Immature natural killer cell (primary cell): ENCODE results near the gene SLAMF8. TPM values are rescaled to one million over a fixed set of nuclear protein-coding genes. Genes with fewer than 3 reads are reported as not detected.

Experiments used
- DNase-seq, 3 donors: peaks; one replicate each; pipeline ENCODE4 v3.0.0; 2022; ENCODE audit warnings: mixed read lengths in 1 of 3
- H3K27ac Mint-ChIP-seq, 6 donors: one replicate each; pipeline ENCODE4 v1.8.0; 2020; ENCODE audit warnings: mixed read lengths in 6 of 6, mild to moderate bottlenecking in 5 of 6, inconsistent platforms in 4 of 6, moderate library complexity in 3 of 6
- H3K27me3 Mint-ChIP-seq, 3 donors: one replicate each; pipeline ENCODE4 v1.8.0; 2020 to 2021; ENCODE audit warnings: low read depth in 3 of 3, mild to moderate bottlenecking in 3 of 3, mixed read lengths in 3 of 3, moderate library complexity in 3 of 3, inconsistent platforms in 1 of 3
- H3K36me3 Mint-ChIP-seq, 3 donors: one replicate each; pipeline ENCODE4 v1.8.0; 2020; ENCODE audit warnings: mixed read lengths in 3 of 3, inconsistent platforms in 2 of 3, mild to moderate bottlenecking in 2 of 3
- H3K4me1 Mint-ChIP-seq, 2 donors: one replicate each; pipeline ENCODE4 v1.8.0; 2020; ENCODE audit warnings: inconsistent platforms in 2 of 2, mild to moderate bottlenecking in 2 of 2, mixed read lengths in 2 of 2, moderate library complexity in 1 of 2
- H3K4me3 Mint-ChIP-seq, 5 donors: one replicate each; pipeline ENCODE4 v1.8.0; 2020; ENCODE audit warnings: mild to moderate bottlenecking in 5 of 5, mixed read lengths in 5 of 5, inconsistent platforms in 3 of 5, moderate library complexity in 3 of 5
- H3K9me3 Mint-ChIP-seq, 6 donors: one replicate each; pipeline ENCODE4 v1.8.0; 2020; ENCODE audit warnings: mild to moderate bottlenecking in 6 of 6, mixed read lengths in 6 of 6, inconsistent platforms in 4 of 6, moderate library complexity in 3 of 6
- polyA plus RNA-seq, 3 donors: library from polyadenylated mRNA; unstranded; fragments of 300-500 nt; fragmentation: Illumina TruSeq; gene quantifications; one replicate each; pipeline ENCODE4 v1.2.3, GENCODE V29; 2021

SLAMF8 gene
- polyA plus RNA-seq, 3 donors from 2014 or later, result 4.0 to 17.1 (median 6.9) TPM

- no peak for DNase-seq
- Mint-ChIP-seq H3K4me3 (no peak overlapping the region), H3K27ac (no peak overlapping the region), H3K36me3 (peaks cover 0 to 26% (median 10%) of the 10 kb centered on the region in 3 donors), H3K27me3 (peaks cover 3 to 4% (median 4%) of the 10 kb centered on the region in 3 donors), H3K9me3 (no peaks in the 10 kb centered on the region), H3K4me1 (peaks cover 0 to 4% of the 10 kb centered on the region in 2 donors)
Observed at GRCh38 chr1:159843459-159843858, 16.8 kb downstream of the SLAMF8 start.

- DNase-seq, result no peak
- peak overlapping the region in 1 of 6 donors; percentile 24 for H3K27ac Mint-ChIP-seq
- no peaks in the 10 kb centered on the region for H3K9me3 Mint-ChIP-seq
Observed at GRCh38 chr1:159845751-159846629, 19.3 kb downstream of the SLAMF8 start.

GRCh38 chr1:159847231-159847630, 20.6 kb downstream of the SLAMF8 start:
- Mint-ChIP-seq H3K36me3 (peaks cover 0 to 16% (median 0%) of the 10 kb centered on the region in 3 donors), H3K27ac (no peak overlapping the region), H3K27me3 (peaks cover 2 to 6% (median 4%) of the 10 kb centered on the region in 3 donors), H3K4me3 (no peak overlapping the region), H3K9me3 (no peaks in the 10 kb centered on the region), H3K4me1 (peaks cover 0 to under 1% of the 10 kb centered on the region in 2 donors)
- no peak for DNase-seq

More at GRCh38 chr1:159845751-159846629, 19.3 kb downstream of the SLAMF8 start:
- Mint-ChIP-seq H3K27me3 (peaks cover 3 to 6% (median 4%) of the 10 kb centered on the region in 3 donors), H3K4me1 (peaks cover 0 to 4% of the 10 kb centered on the region in 2 donors), H3K36me3 (peaks cover 0 to 24% (median 5%) of the 10 kb centered on the region in 3 donors), H3K4me3 (no peak overlapping the region)

GRCh38 chr1:159848326-159848725, 21.7 kb downstream of the SLAMF8 start:
- no peak for DNase-seq
- H3K4me3 Mint-ChIP-seq, result no peak overlapping the region
- H3K4me1 Mint-ChIP-seq, result peaks cover 2 to 4% of the 10 kb centered on the region in 2 donors
- H3K27ac Mint-ChIP-seq, result peak overlapping the region in 1 of 6 donors; percentile 61
- H3K9me3 Mint-ChIP-seq, result no peaks in the 10 kb centered on the region
- H3K36me3 Mint-ChIP-seq, result peaks cover 0 to 15% (median 0%) of the 10 kb centered on the region in 3 donors
- H3K27me3 Mint-ChIP-seq, result peaks cover 0 to 6% (median 4%) of the 10 kb centered on the region in 3 donors

- Mint-ChIP-seq H3K4me1 (peaks cover 10 to 13% of the 10 kb centered on the region in 2 donors), H3K4me3 (no peak overlapping the region), H3K36me3 (peaks cover 0 to 10% (median 0%) of the 10 kb centered on the region in 3 donors), H3K9me3 (no peaks in the 10 kb centered on the region), H3K27me3 (peaks cover 0 to 6% (median 4%) of the 10 kb centered on the region in 3 donors), H3K27ac (no peak overlapping the region)
- no peak for DNase-seq
Observed at GRCh38 chr1:159849626-159850366, 23.1 kb downstream of the SLAMF8 start.

- H3K4me1 Mint-ChIP-seq, result peaks cover 16 to 20% of the 10 kb centered on the region in 2 donors
- peaks cover 0 to 8% (median 0%) of the 10 kb centered on the region in 3 donors for H3K36me3 Mint-ChIP-seq
- H3K4me3 Mint-ChIP-seq, result no peak overlapping the region
- H3K27me3 Mint-ChIP-seq, result peaks cover 0 to 5% (median 4%) of the 10 kb centered on the region in 3 donors
- peak overlapping the region in 2 of 6 donors; percentile 43 to 60 for H3K27ac Mint-ChIP-seq
- no peak for DNase-seq
- H3K9me3 Mint-ChIP-seq, result no peaks in the 10 kb centered on the region
Observed at GRCh38 chr1:159851407-159851806, 24.7 kb downstream of the SLAMF8 start.

- DNase-seq, result peak in 2 of 3 donors; percentile 11 to 15
- Mint-ChIP-seq H3K27me3 (peaks cover 0 to 3% (median 1%) of the 10 kb centered on the region in 3 donors), H3K4me1 (peaks cover 20 to 21% of the 10 kb centered on the region in 2 donors), H3K36me3 (peaks cover 0 to 8% (median 0%) of the 10 kb centered on the region in 3 donors), H3K27ac (peak overlapping the region; percentile 88 to 92 (median 90)), H3K9me3 (no peaks in the 10 kb centered on the region), H3K4me3 (peak overlapping the region; percentile 86 to 92 (median 88))
Observed at GRCh38 chr1:159853417-159854115, 26.9 kb downstream of the SLAMF8 start.

- peaks cover 20 to 21% of the 10 kb centered on the region in 2 donors for H3K4me1 Mint-ChIP-seq
- H3K4me3 Mint-ChIP-seq, result peak overlapping the region; percentile 86 to 92 (median 88)
- peaks cover 0 to 8% (median 0%) of the 10 kb centered on the region in 3 donors for H3K36me3 Mint-ChIP-seq
- peak overlapping the region; percentile 88 to 92 (median 90) for H3K27ac Mint-ChIP-seq
- no peaks in the 10 kb centered on the region for H3K9me3 Mint-ChIP-seq
- H3K27me3 Mint-ChIP-seq, result peaks cover 0 to 3% (median 1%) of the 10 kb centered on the region in 3 donors
- DNase-seq, result peak in 2 of 3 donors; percentile 4 to 6
Observed at GRCh38 chr1:159854116-159854692, 27.5 kb downstream of the SLAMF8 start.

- Mint-ChIP-seq H3K4me1 (peaks cover 20 to 21% of the 10 kb centered on the region in 2 donors), H3K27me3 (peaks cover 0 to 3% (median 1%) of the 10 kb centered on the region in 3 donors), H3K36me3 (peaks cover 0 to 8% (median 0%) of the 10 kb centered on the region in 3 donors), H3K9me3 (no peaks in the 10 kb centered on the region), H3K27ac (peak overlapping the region; percentile 77 to 93 (median 90)), H3K4me3 (peak overlapping the region; percentile 86 to 92 (median 88))
- DNase-seq, result peak; percentile 84 to 87 (median 85)
Observed at GRCh38 chr1:159854693-159855192, 28.1 kb downstream of the SLAMF8 start.

GRCh38 chr1:159855709-159856108, 29.0 kb downstream of the SLAMF8 start:
- DNase-seq, result no peak
- Mint-ChIP-seq H3K36me3 (peaks cover 0 to 5% (median 0%) of the 10 kb centered on the region in 3 donors), H3K9me3 (no peaks in the 10 kb centered on the region), H3K27ac (peak overlapping the region in 4 of 6 donors; percentile 75 to 84 (median 79)), H3K4me3 (peak overlapping the region; percentile 39 to 88 (median 47)), H3K27me3 (peaks cover 0 to 3% (median 0%) of the 10 kb centered on the region in 3 donors), H3K4me1 (peaks cover 20 to 21% of the 10 kb centered on the region in 2 donors)

GRCh38 chr1:159856576-159856975, 29.9 kb downstream of the SLAMF8 start:
- peaks cover 0 to 3% (median 0%) of the 10 kb centered on the region in 3 donors for H3K27me3 Mint-ChIP-seq
- peaks cover 0 to 4% (median 0%) of the 10 kb centered on the region in 3 donors for H3K36me3 Mint-ChIP-seq
- H3K4me3 Mint-ChIP-seq, result peak overlapping the region; percentile 51 to 77 (median 62)
- no peak for DNase-seq
- peaks cover 20 to 21% of the 10 kb centered on the region in 2 donors for H3K4me1 Mint-ChIP-seq
- H3K27ac Mint-ChIP-seq, result peak overlapping the region; percentile 6 to 82 (median 68)
- H3K9me3 Mint-ChIP-seq, result no peaks in the 10 kb centered on the region

GRCh38 chr1:159857889-159858288, 31.2 kb downstream of the SLAMF8 start:
- DNase-seq, result no peak
- H3K27me3 Mint-ChIP-seq, result peaks cover 0 to 3% (median 0%) of the 10 kb centered on the region in 3 donors
- H3K4me3 Mint-ChIP-seq, result no peak overlapping the region
- peaks cover 0 to 4% (median 0%) of the 10 kb centered on the region in 3 donors for H3K36me3 Mint-ChIP-seq
- peaks cover 20 to 21% of the 10 kb centered on the region in 2 donors for H3K4me1 Mint-ChIP-seq
- H3K9me3 Mint-ChIP-seq, result no peaks in the 10 kb centered on the region
- H3K27ac Mint-ChIP-seq, result peak overlapping the region in 2 of 6 donors; percentile 18 to 21
